AG09309 (cell line): ENCODE results near the gene PHLDA2.
A peak's percentile ranks its signal among the peaks of the same experiment; 100 is the strongest.
"Not testable (repeated sequence)": the region's sequence is repeated elsewhere in the genome, so short reads cannot be mapped to it uniquely, and the experiment has no call there.

Experiments
- DNase-seq: peaks from one replicate; pipeline ENCODE4 v3.0.0-alpha.2; 2010; ENCODE audit warnings: low read depth
- H3K4me3 ChIP-seq: 2 replicates; pipeline ENCODE4 v1.5.1; 2011; ENCODE audit warnings: mild to moderate bottlenecking, low read depth, low read length, moderate library complexity; ENCODE audit not compliant: control insufficient read depth
- CTCF ChIP-seq: IDR thresholded peaks from 2 replicates; pipeline ENCODE4 v1.5.1; 2011; ENCODE audit warnings: mild to moderate bottlenecking, low read depth, low read length, inconsistent platforms; ENCODE audit not compliant: insufficient read depth, control insufficient read depth; ENCODE audit errors: missing control alignments

PHLDA2 gene

GRCh38 chr11:2910401-2910955, 18.7 kb downstream of the PHLDA2 start:
- TF ChIP-seq CTCF = no peak
- no peak for DNase-seq
- H3K4me3 ChIP-seq = no peak overlapping the region

GRCh38 chr11:2909133-2909902, 19.9 kb downstream of the PHLDA2 start:
- DNase-seq = no peak
- no peak for TF ChIP-seq CTCF
- H3K4me3 ChIP-seq = no peak overlapping the region

- no peak overlapping the region for H3K4me3 ChIP-seq
- DNase-seq = no peak
- no peak for TF ChIP-seq CTCF
Observed at GRCh38 chr11:2908130-2908529, 21.1 kb downstream of the PHLDA2 start.

GRCh38 chr11:2905299-2905698, 23.9 kb downstream of the PHLDA2 start:
- DNase-seq, H3K4me3 ChIP-seq: not testable (repeated sequence)

- no peak for TF ChIP-seq CTCF
- no peak for DNase-seq
- H3K4me3 ChIP-seq = no peak overlapping the region
Observed at GRCh38 chr11:2904153-2905052, 24.8 kb downstream of the PHLDA2 start.

GRCh38 chr11:2903672-2904011, 25.6 kb downstream of the PHLDA2 start:
- TF ChIP-seq CTCF = no peak
- no peak for DNase-seq
- no peak overlapping the region for H3K4me3 ChIP-seq

GRCh38 chr11:2902784-2903671, 26.2 kb downstream of the PHLDA2 start:
- no peak for DNase-seq
- no peak for TF ChIP-seq CTCF
- H3K4me3 ChIP-seq = peak overlapping the region; percentile 76
